Activated CD4-positive, alpha-beta T cell treated with anti-CD3 and anti-CD28 coated beads for 1 hour (primary cell): ENCODE results near the gene TAF11L14.
"Not testable (repeated sequence)": the region's sequence is repeated elsewhere in the genome, so short reads cannot be mapped to it uniquely, and the experiment has no call there.

ENCODE experiments used
- DNase-seq: peaks from one replicate; pipeline ENCODE4 v3.0.0-alpha.2; 2020

TAF11L14 gene

DNA sequence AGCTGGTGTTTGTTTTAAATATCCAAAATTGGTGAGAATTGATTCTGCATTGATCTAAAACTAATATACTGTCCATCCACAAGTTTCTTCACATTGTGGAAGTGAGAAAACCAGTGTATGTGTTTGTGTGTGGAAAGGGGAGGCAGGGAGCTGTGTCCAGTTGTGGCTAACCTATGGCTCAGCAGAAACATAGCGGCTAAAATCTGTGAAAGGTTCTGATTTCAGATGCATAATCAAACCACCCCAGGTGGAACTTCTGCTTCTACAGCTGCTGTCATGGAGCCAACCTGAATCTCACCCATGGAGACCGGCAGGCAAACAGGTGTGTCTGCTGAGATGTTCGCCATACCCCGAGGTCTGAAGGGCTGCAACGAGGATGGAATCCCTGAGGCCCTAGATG is at the start of gene TAF11L14:
Gene TAF11L14 (plus strand): TSS at position 301 of the 400 bp plus-strand sequence.
- no peak for DNase-seq

DNA sequence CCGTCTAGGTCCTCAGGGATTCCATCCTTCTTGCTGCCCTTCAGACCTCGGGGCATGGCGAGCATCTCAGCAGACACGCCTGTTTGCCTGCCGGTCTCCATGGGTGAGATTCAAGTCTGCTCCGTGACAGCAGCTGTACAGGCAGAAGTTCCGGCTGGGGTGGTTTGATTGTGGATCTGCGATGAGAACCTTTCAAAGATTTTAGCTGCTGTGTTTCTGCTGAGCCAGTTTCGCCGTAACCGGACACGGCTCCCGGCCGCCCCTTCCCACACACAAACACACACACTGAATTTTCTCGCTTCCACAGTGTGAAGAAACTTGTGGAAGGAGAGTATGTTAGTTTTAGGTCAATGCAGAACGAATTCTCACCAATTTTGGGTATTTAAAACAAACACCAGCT is 48.6 kb upstream of the TAF11L14 start, which contains the start of gene TAF11L7:
Gene TAF11L7 (minus strand): TSS at position 101 of the 400 bp plus-strand sequence.
- not testable (repeated sequence) for DNase-seq

DNA sequence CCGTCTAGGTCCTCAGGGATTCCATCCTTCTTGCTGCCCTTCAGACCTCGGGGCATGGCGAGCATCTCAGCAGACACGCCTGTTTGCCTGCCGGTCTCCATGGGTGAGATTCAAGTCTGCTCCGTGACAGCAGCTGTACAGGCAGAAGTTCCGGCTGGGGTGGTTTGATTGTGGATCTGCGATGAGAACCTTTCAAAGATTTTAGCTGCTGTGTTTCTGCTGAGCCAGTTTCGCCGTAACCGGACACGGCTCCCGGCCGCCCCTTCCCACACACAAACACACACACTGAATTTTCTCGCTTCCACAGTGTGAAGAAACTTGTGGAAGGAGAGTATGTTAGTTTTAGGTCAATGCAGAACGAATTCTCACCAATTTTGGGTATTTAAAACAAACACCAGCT is 43.4 kb upstream of the TAF11L14 start, which contains the start of gene TAF11L8:
Gene TAF11L8 (minus strand): TSS at position 101 of the 400 bp plus-strand sequence.
- DNase-seq, result not testable (repeated sequence)

DNA sequence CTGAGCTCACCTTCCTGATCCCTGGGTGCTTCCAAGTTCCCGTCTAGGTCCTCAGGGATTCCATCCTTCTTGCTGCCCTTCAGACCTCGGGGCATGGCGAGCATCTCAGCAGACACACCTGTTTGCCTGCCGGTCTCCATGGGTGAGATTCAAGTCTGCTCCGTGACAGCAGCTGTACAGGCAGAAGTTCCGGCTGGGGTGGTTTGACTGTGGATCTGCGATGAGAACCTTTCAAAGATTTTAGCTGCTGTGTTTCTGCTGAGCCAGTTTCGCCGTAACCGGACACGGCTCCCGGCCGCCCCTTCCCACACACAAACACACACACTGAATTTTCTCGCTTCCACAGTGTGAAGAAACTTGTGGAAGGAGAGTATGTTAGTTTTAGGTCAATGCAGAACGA is 40.0 kb upstream of the TAF11L14 start, which contains the start of gene TAF11L9:
Gene TAF11L9 (minus strand): TSS at position 140 of the 400 bp plus-strand sequence.
- DNase-seq, result not testable (repeated sequence)

DNA sequence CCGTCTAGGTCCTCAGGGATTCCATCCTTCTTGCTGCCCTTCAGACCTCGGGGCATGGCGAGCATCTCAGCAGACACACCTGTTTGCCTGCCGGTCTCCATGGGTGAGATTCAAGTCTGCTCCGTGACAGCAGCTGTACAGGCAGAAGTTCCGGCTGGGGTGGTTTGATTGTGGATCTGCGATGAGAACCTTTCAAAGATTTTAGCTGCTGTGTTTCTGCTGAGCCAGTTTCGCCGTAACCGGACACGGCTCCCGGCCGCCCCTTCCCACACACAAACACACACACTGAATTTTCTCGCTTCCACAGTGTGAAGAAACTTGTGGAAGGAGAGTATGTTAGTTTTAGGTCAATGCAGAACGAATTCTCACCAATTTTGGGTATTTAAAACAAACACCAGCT is 36.5 kb upstream of the TAF11L14 start, which contains the start of gene TAF11L10:
Gene TAF11L10 (minus strand): TSS at position 101 of the 400 bp plus-strand sequence.
- DNase-seq, result not testable (repeated sequence)

DNA sequence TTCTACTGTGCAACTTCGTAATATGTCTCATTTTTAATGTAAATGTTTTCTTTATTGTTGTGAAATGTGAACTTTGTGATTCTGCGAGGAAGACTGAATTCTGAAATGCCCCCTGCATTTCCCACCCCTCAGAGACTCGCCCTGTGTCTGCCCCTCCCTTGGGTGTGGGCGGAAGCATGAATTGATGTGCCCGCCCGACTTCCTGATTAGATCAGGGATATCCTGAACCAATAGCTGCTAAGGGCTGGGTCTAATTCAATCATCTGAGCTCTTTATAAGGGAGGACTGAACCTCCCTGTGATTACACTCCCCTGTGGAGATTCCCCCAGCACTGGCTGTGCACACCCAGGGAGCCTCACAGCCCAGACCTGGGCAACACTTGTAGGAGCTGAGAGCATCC is 30.4 kb upstream of the TAF11L14 start, which contains the start of gene TAF11L11:
Gene TAF11L11 (plus strand): TSS at position 304 of the 400 bp plus-strand sequence.
- not testable (repeated sequence) for DNase-seq

DNA sequence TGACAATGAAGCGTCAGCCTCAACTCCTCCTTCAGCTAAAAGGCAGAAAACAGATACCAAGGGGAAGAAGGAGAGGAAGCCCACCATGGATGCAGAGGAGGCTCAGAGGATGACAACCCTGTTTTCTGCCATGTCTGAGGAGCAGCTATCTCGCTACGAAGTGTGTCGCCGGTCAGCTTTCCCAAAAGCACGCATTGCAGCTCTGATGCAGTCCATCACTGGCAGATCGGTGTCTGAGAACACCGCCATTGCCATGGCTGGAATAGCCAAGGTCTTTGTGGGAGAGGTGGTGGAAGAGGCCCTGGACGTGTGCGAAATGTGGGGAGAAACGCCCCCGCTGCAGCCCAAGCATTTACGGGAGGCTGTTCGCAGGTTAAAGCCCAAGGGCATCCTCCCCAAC is 29.3 kb upstream of the TAF11L14 start:
- no peak for DNase-seq

DNA sequence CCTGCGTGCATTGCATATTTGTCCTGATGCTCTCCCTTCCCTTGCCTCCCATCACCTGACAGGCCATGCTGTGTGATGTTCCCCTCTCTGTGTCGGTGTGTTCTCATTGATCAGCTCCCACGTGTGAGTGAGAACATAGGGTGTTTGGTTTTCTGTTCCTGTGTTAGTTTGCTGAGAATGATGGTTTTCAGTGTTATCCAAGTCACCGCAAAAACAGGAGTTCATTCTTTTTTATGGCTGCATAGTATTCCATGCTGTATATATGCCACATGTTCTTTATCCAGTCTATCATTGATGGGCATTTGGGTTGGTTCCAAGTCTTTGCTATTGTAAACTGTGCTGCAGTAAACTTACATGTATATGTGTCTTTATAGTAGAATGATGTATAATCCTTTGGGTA is 26.8 kb upstream of the TAF11L14 start:
- DNase-seq, result not testable (repeated sequence)

DNA sequence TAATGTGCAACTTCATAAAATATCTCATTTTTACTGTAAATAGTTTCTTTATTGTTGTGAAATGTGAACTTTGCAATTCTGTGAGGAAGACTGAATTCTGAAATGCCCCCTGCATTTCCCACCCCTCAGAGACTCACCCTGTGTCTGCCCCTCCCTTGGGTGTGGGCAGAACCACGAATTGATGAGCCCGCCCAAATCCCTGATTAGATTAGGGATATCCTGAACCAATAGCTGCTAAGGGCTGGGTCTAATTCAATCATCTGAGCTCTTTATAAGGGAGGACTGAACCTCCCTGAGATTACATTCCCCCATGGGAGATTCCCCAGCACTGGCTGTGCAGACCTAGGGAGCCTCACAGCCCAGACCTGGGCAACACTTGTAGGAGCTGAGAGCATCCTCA is 24.2 kb upstream of the TAF11L14 start, which contains the start of gene TAF11L12:
Gene TAF11L12 (plus strand): TSS at position 301 of the 400 bp plus-strand sequence.
- DNase-seq, result not testable (repeated sequence)

DNA sequence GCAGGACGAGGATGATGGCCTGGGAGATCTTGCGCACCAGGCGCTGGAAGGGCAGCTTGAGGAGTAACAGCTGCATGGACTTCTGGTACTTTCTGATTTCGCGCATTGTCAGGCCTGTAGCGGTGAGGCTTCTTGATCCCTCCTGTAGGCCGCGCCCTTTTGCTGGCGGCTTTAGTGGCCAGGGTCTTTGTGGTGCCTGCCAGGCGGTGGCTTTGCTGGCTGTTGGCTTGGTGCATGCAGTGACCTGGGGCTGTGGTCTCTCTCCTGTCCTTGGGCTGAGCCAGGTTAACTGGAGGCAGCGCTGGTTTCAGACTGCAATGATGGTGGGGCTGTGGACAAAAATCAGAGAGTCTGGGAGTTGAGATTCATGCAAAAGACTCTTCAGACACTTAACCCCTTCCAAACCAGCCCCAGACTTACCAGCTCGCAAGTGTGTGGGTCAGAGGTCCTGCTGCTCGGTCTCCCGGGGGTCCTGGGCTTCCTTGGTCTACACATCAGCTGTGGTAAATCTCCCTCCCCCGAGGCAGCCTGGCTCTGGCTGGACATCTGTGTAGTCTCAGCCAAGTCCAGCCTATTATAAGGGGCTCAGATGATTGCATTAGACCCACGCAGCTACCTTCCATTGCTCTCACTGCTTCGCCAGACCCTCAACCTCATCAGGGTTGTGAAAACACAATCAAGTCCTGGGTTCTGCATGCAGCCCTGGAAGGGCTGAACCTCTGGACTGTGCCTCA is 19.2 kb upstream of the TAF11L14 start:
- DNase-seq, result no peak

DNA sequence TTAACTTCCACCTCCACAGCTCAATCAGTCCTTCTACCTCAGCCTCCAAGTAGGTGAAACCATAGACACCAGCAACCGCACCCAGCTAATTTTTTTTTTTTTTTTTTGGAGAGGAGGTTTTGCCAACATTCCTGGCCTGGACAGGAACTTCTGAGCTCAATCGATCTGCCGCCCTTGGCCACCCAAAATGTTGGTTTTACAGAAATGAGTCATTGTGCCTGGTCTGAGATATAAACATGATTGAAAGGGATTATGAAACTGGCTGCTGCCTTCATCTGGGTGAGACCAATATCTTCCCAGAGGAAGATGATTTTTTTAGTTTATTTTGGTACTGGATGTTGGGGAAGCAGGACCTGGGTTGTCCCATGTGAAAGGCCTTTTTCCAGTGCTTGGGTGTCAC is 14.9 kb upstream of the TAF11L14 start:
- no peak for DNase-seq

DNA sequence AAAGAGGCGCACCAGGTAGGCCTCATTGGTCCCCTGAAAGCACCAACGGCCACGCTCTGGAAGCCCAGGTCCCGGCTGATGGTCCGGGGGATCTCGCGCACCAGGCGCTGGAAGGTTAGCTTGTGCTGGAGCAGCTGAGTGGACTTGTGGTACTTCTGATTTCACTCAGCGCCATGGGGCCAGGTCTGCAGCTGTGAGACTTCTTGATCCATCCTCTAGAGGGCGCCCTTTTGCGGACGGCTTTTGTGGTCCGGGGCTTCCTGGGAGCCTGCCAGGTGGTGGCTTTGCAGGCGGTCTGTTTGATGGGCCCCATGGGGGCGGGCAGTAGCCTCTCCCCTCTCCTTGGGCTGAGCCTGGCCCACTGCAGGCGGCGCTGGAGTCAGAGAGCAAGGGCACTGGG is 13.6 kb upstream of the TAF11L14 start:
- DNase-seq, result no peak

DNA sequence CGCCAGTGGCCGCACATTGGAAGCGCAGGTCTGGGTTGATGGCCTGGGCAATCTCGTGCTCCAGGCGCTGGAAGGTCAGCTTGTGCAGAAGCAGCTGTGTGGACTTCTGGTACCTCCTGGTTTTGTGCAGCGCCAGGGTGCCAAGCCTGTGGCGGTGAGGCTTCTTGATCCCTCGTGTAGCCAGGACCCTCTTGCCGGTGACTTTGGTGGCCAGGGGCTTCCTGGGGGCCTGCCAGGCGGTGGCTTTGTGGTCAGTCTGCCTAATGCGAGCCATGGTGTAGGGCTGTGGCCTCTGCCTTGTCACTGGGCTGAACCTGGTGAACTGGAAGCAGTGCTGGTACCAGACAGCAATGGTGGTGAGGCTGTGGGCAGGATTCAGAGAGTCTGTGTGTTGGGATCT is 8.6 kb upstream of the TAF11L14 start:
- no peak for DNase-seq

DNA sequence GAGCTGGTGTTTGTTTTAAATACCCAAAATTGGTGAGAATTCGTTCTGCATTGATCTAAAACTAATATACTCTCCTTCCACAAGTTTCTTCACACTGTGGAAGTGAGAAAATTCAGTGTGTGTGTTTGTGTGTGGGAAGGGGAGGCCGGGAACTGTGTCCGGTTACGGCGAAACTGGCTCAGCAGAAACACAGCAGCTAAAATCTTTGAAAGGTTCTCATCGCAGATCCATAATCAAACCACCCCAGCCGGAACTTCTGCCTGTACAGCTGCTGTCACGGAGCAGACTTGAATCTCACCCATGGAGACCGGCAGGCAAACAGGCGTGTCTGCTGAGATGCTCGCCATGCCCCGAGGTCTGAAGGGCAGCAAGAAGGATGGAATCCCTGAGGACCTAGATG is 2.5 kb upstream of the TAF11L14 start, which contains the start of gene TAF11L13:
Gene TAF11L13 (plus strand): TSS at position 301 of the 400 bp plus-strand sequence.
- not testable (repeated sequence) for DNase-seq

DNA sequence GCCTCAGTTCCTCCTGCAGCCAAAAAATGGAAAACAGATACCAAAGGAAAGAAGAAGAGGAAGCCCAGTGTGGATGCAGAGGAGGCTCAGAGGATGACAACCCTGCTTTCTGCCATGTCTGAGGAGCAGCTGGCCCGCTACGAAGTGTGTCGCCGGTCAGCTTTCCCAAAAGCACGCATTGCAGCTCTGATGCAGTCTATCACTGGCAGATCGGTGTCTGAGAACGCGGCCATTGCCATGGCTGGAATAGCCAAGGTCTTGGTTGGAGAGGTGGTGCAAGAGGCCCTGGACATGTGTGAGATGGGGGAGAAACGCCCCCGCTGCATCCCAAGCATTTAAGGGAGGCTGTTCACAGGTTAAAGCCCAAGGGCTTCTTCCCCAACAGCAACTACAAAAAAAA is 15.0 kb downstream of the TAF11L14 start:
- not testable (repeated sequence) for DNase-seq

DNA sequence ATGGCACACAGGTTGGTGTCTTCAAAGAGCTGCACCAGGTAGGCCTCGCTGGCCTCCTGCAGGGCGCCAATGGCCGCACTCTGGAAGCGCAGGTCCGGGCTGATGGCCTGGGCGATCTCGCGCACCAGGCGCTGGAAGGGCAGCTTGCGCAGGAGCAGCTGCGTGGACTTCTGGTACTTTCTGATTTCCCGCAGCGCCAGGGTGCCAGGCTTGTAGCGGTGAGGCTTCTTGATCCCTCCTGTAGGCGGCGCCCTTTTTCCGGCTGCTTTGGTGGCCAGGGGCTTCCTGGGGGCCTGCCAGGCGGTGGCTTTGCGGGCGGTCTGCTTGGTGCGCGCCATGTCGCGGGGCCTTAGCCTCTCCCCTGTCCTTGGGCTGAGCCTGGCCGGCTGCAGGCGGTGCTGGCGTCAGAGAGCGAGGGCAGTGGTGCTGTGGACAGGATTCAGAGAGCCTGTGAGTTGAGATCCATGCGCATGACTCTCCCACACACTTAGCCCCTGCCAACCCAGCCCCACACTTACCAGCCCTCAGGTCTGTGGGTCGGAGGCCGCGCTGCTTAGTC is 21.0 kb downstream of the TAF11L14 start:
- DNase-seq, result not testable (repeated sequence)

DNA sequence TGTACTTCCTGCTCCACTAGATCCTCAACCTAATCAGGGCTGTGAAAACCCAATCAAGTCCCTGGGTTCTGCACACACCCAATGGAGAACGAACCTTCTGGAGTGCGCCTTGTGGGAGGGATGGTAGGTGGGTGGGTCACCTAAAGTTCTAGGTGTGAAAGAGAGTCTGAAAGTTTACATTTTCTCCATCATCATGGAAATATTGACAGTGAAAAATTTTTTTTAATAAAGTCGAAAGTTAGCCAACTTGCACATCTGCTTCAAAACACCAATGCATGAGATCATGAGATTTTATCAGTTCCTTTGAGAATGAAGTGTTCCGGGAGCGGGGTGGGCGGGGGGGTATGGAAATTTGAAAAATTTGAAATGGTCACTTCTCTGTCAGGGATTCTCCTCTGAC is 21.7 kb downstream of the TAF11L14 start:
- no peak for DNase-seq

DNA sequence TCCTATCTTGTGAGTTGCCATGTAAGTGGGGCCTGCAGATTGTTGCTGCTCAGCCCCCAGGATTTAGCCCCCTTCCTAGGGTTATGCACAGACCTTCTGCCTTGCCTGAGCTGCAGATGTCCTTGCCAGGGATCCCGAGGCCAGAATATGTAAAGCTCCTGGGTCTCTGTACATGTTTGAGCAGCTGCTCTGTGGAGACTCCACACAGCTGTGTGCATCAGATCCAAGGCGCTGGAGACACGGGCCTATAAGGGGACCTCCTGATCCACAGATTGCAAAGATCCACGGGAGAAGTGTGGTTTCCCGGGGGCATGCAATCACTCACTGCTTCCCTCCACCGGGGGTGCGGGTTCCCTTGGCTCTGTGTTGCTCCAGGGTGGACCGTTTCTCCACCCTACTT is 28.9 kb downstream of the TAF11L14 start:
- no peak for DNase-seq

DNA sequence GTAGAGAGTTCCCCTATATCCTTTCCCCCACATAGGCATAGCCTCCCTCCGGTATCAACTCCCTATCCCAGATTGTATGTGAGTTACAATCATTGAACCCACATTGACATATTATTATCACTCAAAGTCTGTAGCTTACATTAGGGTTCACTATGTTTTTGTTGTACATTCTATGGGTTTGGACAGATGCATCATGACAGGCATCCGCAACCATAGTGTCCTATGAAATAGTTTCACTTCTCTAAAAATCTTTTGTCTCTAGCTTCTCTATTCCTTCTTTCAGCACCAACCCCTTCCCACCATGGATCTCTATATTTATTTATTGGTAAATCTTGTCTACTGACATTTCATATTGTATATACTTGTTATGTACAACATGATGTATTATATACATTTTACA is 31.6 kb downstream of the TAF11L14 start:
- DNase-seq, result no peak

DNA sequence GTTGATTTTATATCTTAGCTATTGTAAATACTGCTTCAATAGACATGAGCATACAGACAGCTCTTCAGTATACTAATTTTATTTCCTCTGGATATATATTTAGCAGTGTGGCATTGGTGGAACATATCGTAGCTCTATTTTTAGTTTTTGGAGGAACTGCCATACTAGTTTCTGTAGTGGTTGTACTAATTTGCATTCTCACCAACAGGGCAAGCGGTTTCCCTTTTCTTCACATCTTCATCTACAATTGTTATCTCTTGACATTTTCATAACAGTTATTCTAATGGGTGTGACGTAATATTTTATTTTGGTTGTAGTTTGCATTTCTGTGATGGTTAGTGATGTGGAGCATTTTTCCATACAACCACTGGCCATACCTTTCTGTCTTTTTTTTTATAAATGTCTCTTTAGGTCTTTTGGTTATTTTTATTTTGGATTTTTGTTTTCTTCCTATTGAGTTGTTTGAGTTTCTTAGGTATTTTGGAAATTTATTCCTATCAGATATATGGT is 32.5 kb downstream of the TAF11L14 start:
- no peak for DNase-seq

DNA sequence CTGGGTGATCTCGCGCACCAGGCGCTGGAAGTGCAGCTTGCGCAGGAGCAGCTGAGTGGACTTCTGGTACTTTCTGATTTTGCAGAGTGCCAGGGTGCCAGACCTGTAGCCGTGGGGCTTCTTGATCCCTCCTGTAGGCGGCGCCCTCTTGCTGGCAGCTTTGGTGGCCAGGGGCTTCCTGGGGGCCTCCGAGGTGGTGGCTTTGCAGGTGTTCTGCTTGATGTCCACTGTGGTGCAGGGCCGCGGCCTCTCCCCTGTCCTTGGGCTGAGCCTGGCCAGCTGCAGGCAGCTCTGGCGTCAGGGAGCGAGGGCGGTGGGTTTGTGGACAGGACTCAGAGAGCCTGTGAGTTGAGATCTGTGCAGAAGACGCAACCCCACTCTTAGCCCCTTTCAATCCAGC is 36.1 kb downstream of the TAF11L14 start:
- DNase-seq, result no peak

DNA sequence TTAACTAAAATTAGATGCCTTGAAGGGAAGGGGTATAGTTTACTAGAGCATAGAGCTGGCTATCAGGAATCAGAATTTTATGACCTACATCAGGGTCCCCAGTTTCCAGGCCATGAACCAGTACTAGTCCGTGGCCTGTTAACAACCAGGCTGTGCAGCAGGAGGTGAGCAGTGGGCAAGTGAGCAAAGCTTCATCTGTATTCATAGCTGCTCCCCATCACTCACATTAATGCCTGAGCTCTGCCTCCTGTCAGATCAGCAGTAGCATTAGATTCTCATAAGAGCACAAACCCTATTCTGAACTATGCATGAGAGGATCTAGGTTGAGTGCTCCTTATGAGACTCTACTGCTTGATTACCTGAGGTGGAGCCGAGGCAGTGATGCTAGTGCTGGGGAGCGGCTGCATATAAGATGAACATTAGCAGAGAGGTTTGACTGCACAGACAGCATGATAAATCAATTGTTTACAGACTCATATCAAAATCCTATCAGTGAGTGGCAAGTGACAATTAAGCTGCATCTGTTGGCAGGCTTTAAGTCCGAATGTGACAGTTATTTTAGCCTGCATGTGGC is 44.6 kb downstream of the TAF11L14 start:
- no peak for DNase-seq

DNA sequence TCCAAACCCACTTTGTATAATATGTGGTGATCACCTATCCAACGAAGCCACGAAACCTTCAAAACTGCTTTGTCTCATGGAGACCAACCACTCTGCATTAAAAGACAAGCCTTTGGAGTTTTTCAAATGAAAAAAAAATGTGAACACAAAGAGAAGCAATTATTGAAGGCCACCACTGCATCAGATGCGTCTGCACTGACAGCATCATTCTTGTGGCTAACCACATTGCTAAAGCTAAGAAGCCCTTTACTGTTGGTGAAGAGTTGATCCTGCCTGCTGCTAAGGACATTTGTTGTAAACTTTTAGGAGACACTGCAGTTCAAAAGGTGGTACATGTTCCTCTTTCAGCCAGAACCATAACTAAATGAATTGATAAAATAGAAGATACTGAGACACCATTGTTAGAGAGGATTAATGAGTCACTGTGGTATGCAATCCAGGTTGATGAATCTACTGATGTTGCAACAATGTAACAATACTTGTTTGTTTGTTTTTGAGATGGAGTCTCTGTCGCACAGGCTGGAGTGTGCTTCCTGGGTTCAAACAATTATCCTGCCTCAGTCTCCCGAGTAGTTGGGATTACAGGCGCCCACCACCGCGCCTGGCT is 45.4 kb downstream of the TAF11L14 start:
- no peak for DNase-seq
